Stimulated activated CD8-positive, alpha-beta memory T cell treated with anti-CD3 and anti-CD28 coated beads, Interleukin-7, amount 100 ng/mL, for 24 hours (primary cell): ENCODE measurements around the gene PALD1.
"Not testable (repeated sequence)": the region's sequence is repeated elsewhere in the genome, so short reads cannot be mapped to it uniquely, and the experiment has no call there.

Experiments
- DNase-seq: peaks from one replicate; pipeline ENCODE4 v3.0.0-alpha.2; 2020; ENCODE audit warnings: low read depth

PALD1 gene

DNA sequence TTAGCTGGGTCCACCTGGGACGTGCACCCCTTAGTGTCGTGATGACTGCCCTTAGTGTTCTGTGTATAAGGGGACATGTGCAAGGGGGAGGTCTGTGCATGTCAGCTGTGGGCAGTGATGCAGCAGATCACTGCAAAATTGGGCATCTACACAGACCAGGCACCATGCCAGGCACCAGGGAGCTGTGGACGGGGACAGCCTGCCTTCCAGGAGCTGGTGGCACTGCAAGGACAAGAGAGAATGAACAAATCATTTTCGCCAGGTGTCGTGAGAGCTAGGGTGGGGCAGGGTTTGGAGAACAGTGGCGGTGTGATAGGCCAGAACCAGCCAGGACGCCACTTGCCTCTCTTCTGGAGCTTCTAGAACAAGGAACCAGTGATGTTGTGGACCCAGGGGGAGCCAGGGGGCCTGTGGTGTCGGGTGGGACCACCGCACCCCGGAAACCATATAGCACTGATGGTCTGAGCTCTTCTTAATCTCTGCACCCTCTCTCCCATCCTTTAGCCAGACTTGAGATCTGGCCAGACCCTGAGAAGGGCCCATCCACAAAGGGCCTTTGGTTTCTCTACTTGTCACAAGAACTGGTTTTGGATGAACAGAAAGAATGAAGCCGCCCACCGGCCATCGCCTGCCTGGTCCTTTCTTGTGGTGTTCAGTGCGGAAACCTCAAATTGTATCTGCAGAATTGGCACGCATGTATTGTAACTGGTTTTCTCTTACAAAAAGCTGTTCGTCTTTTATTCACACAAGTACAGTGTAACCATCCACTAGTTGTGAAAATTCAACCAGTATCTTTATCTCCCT, 93.3 kb downstream of the PALD1 start:
- DNase-seq = no peak

DNA sequence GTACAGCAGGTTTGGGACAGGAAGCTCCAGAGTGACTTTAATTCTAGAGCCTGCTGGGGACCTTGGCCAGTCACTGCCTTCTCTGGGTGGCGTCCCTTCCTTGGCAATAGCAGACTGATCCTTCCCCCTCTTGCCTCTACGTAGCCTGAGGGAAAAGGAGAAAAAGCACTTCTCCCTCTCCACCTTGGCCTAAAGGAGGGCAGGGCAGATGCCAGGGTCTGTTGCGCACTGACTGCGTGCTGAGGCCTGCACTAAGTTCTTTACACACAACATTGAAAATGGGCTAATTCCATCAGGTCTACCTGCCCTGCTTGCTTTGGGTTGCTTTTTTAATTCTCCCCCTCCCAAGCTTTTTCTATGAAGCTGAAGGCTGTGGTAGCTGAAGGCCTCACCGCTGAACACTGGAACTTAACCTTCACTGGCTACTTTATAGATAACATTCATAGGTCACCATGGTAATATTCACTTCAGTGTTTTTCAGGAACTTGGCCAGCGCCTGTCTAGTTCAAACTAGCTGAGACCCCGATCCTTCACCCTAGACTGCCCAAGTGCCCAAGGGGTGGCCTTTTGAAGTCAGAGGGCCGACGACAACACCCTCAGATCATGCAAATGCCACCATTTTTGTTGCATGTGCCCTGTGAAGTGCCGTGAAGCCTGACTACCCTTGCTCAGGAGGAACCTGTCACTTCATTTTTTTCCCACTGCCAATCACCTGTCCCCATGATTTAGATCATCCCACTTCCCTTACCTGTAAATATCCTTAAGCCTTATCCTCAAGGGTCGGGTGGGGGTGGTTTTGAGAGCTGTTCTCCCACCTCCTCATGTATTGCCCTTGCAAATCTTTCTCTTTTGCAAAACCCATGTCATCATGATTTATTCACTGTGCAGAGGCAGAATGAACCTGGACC, 95.3 kb downstream of the PALD1 start:
- DNase-seq = no peak

DNA sequence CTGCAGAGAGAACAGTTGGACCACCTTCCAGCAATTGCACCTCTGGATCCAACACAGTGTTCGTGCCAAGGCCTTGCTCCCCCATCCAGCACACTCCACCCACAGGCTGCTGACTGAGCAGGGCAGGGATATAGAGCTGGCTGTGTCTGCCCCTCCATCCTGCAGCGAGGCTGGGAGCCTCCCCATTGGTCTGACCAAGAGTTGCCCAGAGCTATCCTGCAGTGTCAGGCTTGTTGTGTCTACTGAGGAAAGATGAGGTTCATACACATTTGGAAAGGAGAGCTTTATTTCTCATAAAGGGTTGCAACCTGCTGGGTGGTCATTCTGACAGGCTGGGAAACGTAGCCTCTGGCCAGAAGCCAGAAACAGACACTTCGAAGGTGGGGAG, 96.9 kb downstream of the PALD1 start:
- no peak for DNase-seq

DNA sequence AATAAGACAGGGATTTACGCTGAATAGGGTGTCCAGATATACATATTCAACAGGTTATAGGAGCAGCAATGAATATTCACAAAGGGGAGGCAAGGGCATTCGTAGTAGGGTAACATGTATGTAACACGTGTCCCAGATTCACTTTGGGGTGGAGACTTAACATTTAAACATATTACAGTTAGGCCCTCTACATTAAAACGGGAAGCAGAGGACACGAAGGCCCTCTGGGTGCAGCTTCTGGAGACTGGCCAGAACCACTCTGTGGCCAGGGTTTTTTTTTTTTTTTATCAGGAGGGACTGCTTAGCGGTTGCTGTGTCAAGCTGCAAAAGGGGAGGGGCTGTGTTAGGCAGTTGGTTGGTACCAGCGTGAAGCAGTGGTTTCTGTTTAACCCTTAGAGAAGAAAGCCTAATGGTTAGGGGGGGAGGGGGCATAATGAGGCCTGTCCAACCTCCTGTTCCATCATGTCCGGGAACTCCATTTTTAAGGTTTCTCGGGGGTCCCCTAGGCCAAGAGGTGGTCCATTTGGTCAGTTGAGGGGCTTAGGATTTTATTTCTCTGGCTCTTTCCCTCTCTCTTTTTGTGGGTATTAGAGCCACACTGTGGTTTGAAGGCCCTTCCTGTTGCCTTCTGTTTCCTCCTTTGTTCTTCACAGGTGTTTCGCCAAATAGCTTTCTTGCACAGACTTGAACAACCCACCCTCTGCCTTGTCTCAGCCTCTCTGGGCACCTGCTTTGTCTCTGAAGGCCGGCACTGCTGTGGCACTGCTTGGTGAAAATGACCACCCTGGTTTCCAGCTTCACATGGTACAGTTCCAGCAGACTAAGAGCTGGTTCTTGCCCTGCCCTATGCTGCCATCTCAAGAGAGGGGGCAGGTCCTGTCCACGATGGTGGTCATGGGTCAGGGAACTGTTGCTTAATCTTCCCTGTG, 97.6 kb downstream of the PALD1 start:
- no peak for DNase-seq

DNA sequence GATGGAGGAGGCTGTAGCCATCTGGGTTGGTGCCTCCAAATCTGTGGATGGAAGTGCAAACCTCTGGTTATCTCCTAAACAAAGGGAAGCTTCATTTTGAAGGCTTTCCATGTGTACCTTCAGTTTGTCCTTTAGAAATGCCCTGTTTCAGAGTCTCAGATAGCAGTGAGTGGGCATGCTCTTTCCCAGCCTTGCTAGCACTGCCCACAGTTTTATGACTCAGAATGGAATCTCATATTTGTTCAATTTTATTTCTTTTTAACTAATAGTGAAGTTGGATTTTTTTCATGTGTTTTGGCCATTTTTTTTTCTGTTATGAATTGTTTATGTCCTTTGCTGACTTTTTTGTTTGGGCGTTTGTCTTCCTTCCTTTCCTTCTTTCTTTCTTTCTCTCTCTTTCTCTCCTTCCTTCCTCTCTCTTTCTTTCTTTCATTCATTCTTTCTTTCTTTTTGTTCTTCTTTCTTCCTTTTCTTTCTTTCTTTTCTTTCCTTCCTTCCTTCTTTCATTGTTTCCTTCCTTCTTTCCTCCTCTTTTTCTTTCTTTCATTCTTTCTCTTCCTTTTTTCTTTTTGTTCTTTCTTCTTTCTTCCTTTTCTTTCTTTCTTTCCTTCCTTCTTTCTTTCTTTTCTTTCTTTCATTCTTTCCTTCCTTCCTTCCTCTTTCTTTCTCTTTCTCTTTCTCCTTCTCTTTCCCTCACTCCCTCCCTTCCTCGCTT, 98.4 kb downstream of the PALD1 start:
- DNase-seq = no peak

DNA sequence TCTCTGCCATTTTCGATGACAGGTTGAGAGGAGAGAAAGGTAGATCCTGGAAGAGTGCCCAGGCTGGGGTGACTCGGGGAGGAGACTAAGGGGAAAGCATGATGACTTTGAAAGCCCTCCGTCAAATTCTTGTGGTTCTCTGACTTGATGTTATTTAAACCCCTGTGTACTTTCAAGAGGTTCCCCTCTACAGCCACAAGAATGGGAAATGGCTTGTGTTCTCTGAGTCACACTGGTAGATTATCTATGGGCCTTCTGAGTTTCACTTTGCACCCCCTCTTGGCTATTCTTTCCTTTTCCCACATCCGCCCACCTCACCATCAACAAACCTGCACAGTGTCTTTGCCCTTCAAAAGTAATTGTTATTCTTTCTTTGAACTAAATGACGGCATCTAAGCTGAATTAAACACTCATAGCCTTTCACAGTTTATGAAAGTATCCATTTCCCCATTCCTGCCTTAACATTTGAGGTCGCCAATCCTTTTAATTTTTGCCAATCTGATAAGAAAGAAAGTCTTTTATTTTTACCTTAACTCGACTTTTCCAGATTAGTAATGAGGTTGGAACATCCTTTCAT, 99.9 kb downstream of the PALD1 start:
- DNase-seq = peak; percentile 48

DNA sequence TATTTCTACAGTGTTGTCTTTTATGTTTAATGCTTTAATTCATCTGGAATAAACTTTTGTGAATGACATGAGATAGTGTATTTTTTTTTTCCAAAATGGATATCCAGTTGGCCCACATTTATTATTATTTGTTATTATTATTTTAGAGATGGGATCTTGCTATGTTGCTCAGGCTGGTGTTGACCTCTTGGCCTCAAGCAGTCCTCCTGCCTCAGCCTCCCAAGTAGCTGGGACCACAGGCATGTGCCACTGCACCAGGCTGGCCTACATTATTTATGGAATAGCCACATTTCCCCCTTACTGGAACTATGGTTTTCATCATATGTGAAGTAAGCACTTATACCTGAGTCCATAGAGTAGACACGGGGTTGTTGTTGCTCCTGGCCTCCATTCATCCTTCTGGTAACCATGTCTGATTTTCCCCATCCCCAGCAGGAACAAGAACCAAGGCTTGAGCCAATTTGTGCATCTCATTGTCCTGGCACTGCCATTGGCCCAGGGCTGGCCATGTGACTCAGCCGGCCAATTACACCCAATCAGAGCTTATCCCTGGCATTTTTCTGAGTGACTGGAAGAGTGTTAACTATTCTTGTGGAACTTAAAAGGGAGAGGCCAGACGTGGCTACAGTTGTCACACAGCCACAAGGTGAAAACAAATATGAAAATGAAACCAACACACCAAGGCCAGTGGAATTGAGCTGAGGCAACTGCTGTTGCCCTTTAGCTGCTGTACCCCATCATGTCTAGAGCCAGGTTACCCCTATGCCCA, 100.9 kb downstream of the PALD1 start:
- no peak for DNase-seq

DNA sequence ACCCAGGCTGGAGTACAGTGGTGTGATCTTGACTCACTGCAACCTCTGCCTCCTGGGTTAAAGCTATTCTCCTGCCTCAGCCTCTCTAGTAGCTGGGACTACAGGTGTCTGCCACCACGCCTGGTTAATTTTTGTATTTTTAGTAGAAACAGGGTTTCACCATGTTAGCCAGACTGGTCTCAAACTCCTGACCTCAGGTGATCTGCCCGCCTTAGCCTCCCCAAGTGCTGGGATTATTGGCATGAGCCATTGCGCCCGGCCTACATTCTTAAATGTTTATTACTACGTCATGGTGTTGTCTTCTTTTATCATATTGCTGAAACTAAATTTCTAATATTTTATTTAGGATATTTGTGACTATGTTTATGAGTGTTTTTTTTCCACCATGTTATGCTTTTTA, 102.6 kb downstream of the PALD1 start:
- DNase-seq = not testable (repeated sequence)

DNA sequence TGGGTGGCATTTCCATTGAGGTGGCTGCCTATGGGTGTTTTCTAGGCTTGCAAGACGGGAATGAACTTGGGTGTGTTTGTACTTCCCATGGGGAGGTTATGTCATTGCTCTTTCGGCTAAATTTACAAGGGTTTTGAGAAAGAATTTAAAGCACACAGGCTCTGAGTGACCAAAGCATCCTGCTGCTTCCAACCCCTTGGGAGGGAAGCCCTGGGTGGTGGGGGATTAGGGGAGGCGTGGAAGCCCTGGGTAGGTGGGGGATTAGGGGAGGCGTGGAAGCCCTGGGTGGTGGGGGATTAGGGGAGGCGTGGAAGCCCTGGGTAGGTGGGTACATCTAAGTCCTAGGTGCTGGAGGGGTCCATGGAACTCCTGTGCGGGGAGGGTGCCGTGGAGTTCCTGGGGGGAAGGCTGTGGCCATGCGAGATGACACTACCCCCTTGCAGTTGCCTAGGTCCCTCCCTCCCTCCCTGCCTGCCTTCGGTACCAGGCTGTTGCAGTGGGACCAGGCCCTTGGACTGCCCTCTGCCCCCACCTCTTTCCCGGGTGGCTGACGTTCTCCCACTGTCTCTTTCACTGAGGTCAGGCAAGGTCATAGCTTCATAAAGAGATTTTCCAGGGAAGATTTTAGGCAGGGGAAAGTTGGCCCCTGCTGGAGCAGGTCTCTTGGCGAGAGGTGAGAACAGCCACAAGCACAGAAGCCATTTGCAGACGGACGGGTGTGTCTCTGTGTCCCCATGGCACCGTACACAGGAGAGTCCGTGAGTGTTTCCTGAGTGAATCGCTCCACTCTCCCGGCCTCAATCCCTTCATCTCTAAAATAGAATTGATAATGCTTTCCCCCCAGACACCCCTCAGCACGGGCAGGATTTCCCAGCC, 104.5 kb downstream of the PALD1 start:
- no peak for DNase-seq

DNA sequence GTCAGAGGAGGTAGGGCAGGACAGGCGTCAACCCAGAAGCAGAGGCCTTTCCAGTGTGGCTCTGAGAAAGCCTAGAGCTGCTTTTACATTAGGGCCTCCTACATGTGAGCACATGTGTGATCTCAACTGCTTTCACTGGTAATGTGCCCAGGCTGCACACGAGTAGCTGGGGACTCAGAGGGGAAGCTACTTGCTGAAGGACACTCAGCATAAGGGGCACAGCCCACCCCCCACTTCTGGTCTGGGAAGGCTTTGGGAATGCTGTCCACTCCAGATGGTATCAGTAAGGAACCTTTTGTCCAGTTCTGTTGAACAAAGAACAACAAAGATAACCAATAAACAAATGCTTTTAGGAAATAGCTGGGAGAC, 105.1 kb downstream of the PALD1 start:
- no peak for DNase-seq

DNA sequence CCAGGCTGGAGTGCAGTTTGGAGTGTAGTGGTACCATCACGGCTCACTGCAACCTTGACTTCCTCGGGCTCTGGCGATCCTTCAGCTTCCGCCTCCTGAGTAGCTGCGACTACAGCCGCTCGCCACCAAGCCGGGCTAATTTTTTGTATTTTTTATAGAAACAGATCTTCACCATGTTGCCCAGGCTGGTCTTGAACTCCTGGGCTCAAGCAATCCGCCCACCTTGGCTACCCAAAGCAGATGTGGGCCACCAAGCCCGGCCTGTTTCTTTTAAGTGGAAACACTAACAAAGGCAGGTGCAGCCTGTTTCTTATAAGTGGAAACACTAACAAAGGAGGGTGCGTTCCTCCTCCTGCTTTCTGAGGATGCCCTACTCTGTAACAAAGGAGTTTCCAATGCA, 105.8 kb downstream of the PALD1 start:
- no peak for DNase-seq

DNA sequence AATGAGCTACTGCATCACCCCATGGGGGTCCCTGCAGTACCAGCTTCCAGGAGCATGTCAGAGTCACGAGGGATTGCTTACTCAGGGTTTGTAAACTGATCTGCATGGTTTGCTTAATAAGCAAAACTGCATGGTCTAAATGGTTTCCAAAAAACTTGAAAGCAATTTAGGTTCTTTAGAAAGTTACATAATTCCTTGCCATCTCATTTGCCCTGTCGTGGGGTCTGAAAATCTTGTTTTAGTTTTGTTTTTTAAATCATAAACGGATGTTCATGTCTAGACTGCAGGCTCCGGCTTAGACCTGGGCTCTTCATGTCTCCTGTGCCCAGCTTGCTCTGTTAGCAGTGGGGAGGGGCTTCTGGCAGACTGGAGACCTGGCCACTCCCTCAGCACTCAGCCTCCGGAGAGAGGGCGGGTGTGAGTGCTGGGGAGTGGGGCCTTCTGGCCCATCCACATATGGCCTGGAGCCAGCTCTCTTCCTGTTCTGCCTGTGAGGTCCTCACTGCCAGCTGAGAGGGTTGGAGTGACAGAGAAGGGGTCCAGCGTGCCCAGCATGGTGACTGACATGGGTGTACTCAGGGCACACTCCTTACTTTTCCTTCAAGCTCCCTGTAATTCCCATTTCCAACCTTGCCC, 106.5 kb downstream of the PALD1 start:
- no peak for DNase-seq

DNA sequence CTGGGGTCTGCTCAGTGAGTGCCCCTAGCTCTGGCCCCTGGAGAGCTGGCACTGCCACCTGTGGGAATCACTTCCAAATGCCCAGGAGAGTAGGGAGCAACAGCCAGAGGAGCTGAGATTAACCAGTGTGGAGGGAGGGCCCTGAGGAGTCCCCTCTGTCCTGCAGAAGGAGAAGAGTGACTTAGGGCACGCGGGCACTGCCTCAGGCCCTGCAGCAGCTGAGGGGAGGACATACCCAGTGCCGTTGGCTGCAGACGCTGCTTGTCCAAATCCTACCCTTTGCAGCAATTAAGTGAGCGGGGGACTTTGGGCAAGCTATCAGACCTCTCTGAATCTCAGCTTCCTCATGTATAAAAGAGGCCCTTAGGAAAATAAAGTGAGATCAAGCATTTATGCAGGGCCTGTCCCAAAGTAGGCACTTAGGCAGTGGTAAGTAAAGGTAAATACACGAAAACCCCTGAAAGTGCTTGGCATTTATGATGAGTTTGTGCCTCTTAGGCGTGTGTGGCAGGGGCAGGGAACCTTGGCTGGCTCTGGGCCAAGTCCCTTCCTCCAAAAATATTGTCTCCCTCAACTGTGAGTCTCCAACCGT, 107.1 kb downstream of the PALD1 start:
- DNase-seq = no peak

DNA sequence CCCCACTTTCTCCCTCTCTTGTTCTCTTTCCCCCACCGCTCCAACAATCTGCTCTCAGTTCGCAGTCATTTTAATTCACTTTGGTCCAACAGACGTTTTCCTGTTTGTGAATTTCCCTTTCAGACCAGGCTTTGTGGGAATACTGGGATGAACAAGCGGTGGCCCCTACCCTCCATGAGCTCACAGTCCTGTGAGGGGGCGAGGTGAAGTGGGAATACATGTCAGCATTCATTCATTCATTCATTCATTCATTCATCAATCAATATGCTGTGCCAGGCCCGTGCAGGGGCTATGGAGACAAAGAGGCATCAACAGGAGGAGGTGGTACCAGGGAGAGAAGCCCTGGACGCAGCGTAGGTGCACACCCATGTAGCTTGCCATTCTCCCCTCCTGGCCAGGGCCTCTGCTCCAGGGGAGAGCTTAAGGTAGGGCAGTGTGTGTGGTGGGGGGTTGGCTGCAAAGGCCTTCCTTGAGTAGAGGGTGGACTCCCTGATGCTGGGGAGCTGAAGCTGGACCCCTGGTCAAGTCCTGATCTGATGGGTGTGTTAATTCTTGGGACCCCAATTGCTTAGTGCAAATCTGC, 107.9 kb downstream of the PALD1 start:
- DNase-seq = no peak

DNA sequence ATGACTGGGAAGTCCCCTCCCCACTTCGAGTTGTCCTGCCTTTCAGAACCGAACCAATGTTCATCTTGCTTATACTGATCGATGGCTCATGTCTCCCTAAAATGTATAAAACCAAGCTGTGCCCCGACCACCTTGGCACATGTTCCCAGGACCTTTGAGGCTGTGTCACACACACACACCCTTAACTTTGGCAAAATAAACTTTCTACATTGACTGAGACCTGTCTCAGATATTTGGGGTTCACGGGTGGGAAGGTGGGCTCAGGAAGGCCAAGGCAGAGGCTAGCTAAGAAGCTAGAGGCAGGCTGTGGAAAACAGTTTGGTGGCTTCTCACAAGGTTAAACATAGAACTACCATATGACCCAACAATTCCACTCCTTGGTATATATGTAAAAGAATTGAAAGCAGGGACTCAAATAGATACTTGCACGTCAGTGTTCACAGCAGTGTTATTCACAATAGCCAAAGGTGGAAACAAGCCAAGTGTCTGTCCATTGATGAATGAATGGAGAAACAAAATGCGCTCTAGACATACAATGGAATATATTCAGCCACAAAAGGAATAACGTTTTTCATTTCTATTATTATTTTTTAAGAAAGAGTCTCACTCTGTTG, 108.6 kb downstream of the PALD1 start:
- DNase-seq = no peak

DNA sequence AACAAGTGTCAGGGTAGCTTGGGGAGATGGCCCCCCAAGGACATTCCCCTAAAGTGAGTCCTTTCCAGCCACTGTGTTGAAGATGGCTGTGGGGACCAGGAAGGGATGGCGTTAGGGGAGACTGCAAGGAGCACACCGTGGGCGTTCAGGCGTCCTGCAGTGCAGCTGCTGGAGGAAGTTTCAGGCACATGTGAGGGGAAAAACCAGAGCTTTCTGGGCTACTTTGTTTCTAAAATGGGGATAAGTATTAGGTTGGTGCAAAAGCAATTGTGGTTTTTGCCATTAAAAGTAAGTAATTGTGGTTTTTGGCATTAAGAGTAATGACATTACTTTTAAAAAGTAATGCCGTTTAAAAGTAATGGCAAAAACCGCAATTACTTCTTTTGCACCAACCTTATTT, 109.7 kb downstream of the PALD1 start:
- DNase-seq = no peak

DNA sequence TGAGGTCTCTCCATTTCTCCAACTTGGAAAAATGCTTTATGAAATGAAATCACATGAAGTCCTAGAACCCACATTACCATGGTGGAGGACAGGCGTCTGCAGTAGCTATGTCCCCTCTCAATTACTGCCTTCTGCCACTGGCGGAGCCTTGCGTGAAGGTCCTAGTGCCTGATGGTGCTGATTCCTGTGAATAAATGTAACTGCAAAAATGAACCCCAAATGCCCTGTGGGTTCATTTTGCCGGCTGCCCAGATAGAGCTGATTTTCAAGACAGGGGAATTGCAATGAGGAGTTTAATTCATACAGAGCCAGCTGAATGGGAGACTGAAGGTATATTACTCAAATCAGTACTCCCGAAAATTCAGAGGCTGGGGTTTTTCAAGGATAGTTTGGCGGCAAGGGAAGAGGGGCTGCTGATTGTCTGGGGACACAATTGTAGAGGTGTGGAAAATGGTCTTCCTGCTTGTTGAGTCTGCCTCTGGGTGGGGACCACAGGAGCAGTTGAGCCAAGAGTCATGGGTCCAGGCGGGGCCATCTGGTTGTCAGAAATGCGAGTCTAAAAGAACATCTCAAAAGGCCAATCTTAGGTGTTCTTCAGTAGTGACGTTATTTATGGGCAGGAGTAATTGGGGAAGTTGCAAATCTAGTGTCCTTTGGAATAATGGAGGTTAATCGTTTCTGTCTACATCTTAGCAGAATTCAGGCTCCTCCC, 110.4 kb downstream of the PALD1 start:
- no peak for DNase-seq
